Spleen (tissue), 7 donors: ENCODE data around the gene DENND1C.

Experiments
- POLR2A ChIP-seq, 3 donors: fragments of 450-650 bp; IDR thresholded peaks; one replicate each; pipeline ENCODE4 v1.5.1; 2017; ENCODE audit warnings: antibody characterized with exemption in 3 of 3, mild to moderate bottlenecking in 1 of 3
- TF ChIP-seq, protein P1 (sequence below), 11 experiments: fragments of 200-600 bp in 7 of 11; fragments of 450-650 bp in 4 of 11; sonication (generic) in 4 of 11; IDR thresholded peaks in 8 of 11; conservative IDR thresholded peaks in 3 of 11; 1 replicate in 7 of 11; 2 replicates in 4 of 11; pipeline versions ENCODE4 v1.4.0 to v1.8.0; 2016 to 2021; ENCODE audit warnings: antibody characterized with exemption in 11 of 11, inconsistent platforms in 4 of 11, mild to moderate bottlenecking in 1 of 11
- donor health status: DM: no; HTN: no; CAD: no; lungs with moderate emphysema.
- donor health status: DM: no; HTN: no; CAD: no.
- donor health status: DM: no; HTN: no; CAD: no.

DNA sequence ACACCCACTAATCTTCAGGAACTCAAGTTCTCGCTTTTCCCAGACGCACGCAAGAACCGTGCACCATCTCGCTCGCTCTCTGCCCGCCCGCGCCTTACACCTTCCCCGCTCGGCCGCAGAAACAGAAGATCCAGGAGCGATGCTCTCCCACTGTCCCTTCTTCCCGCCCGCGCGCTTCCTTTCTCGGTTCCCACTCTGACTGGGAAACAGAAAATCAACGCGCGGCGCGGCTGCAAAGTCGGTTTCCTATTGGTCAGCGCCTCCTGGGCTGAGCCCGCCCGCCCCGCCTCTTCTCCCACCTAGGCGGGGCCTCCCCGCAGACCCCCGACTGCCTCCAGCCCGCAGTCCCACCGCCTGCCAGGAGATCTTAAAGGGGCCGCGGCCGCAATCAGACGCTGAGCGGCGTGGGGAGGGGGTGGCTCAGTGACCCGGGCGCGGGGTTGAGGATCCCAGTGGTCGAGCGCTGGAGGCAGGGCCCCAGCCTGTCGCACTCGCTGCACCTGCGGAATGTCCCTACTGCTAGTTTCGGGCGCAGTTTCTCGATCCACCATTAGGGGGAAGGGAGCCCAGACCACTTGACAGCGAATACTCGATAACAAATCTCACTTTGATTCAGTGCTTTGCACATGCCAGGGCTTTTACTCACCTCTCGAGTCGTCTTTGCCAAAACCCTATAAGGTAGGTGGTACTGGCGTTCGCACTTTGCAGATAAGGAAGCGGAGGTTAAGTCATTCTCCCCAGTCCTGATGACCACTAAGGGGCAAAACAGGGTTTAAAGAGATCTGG lies 21.3 kb downstream of the DENND1C start:
- TF ChIP-seq, protein P1, sequence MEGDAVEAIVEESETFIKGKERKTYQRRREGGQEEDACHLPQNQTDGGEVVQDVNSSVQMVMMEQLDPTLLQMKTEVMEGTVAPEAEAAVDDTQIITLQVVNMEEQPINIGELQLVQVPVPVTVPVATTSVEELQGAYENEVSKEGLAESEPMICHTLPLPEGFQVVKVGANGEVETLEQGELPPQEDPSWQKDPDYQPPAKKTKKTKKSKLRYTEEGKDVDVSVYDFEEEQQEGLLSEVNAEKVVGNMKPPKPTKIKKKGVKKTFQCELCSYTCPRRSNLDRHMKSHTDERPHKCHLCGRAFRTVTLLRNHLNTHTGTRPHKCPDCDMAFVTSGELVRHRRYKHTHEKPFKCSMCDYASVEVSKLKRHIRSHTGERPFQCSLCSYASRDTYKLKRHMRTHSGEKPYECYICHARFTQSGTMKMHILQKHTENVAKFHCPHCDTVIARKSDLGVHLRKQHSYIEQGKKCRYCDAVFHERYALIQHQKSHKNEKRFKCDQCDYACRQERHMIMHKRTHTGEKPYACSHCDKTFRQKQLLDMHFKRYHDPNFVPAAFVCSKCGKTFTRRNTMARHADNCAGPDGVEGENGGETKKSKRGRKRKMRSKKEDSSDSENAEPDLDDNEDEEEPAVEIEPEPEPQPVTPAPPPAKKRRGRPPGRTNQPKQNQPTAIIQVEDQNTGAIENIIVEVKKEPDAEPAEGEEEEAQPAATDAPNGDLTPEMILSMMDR (IDR thresholded peaks at IDR 0.05 in 8 of 11, conservative IDR thresholded peaks at IDR 0.05 in 3 of 11) = peak; percentile 55 to 86 (median 81)
- no peak for TF ChIP-seq POLR2A (IDR thresholded peaks at IDR 0.05)
